ENCODE data around the gene TKFC.

The TKFC gene

GRCh38 chr11:61392981-61393595, 60.1 kb downstream of the TKFC start:
- TF ChIP-seq CTCF (IDR thresholded peaks at IDR 0.05; ENCODE audit: low read depth, low read length, missing control alignments), result no peak
- H3K4me3 ChIP-seq (ENCODE audit: low read depth, low read length), result peak overlapping the region; percentile 59
- DNase-seq (ENCODE audit: low read depth), result no peak

All from GM12864 (cell line).